HG03457 (cell line): Measurements from ENCODE around the gene HSPA12A.

Experiments used
- ATAC-seq: cut with Tn5 transposase; IDR thresholded peaks from one replicate; pipeline ENCODE4 v1.9.1; 2021; ENCODE audit warnings: moderate number of reproducible peaks; ENCODE audit not compliant: unreplicated experiment

Gene HSPA12A

GRCh38 chr10:116671274-116671926 lies 71.0 kb downstream of the HSPA12A start:
- ATAC-seq, result no peak

DNA sequence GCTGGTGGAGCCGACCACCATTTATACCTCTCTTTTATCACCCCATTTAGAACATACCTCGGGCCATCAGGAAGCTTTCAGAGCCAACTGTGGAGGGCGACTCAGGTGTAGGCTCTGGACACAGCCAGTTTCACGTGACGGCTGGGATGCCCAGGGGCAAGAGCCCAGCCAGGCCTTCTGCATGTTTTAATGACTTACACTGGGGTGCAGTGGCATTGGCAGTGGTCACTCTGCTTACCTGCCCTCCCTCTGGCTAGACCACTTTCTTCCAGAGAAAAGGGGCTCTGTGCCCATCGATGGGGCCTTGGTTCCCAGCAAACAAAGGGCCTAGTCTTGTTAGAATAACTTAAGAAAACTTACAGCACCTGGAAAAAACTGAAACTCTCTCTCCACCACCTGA lies 71.7 kb downstream of the HSPA12A start:
- ATAC-seq, result no peak

- ATAC-seq, result no peak
Measured at GRCh38 chr10:116669832-116670644, 72.3 kb downstream of the HSPA12A start.

DNA sequence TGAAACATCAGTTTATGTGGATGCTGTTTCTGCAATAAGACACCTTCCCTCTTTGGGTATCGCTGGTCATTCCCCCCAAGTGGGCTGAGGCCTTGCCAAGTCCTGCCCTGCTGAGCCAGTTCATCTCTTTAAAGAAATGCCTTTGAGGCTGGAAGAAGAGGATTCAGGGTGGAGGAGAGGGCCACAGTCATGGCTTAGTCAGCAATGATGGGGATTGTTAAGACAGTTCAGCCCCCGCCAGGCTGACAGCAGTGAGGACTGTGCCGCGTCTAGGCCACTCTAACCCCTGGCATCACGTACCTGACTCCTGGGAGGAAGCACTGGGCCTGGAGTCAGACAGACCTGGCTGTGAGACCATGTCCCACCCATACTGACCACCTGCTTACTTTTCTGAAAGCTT lies 73.3 kb downstream of the HSPA12A start:
- ATAC-seq, result no peak

- ATAC-seq, result no peak
Measured at GRCh38 chr10:116668446-116668845, 73.9 kb downstream of the HSPA12A start.

GRCh38 chr10:116668018-116668417 lies 74.3 kb downstream of the HSPA12A start:
- ATAC-seq, result no peak

- no peak for ATAC-seq
Measured at GRCh38 chr10:116667484-116667883, 74.9 kb downstream of the HSPA12A start.

DNA sequence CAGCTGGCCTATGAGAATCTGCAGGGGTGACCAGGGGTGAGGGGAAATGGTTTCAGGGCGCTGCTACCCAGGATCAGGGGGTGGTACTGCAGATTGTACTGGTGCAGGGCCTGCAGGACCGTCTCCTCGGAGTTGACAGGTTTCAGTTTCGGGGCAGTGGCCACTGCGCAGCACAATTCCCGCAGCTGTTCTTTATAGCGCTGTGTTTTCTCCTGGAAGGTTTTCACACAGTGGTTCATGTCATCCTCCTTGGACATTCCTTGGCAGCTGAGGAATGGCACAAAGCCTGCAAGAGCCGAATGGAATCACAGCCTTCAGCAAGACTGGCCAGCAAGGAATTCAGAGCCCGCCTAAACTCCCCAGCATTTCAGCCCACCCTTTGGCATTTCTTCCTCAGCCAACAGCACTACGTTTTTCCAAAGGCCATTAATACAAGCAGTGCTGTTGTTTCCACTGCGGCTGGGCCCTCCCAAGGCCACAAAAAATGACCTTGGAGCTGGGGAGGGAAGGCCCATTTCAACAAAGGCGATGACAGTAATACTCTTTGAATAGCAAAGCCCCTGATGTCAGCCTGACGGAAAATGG lies 76.7 kb downstream of the HSPA12A start:
- no peak for ATAC-seq

DNA sequence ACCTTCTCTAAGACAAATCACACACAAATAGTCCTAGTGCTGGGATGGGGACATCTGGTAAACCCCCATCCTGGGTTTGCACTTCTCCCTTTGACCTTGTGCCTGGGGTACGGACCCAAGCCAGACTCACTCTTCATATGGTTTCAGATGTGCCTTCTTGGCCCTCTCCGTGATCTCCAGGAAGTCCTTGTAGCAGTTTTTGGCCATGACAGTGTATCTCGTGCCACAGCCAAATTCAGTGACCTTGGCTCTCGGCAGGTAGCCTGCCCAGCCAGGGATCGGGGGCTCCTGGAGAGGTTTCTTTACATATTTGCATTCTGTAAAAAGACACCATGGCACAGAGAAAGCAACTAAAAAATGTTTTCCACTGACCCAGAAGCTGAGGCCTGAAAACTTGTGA lies 77.7 kb downstream of the HSPA12A start:
- no peak for ATAC-seq

DNA sequence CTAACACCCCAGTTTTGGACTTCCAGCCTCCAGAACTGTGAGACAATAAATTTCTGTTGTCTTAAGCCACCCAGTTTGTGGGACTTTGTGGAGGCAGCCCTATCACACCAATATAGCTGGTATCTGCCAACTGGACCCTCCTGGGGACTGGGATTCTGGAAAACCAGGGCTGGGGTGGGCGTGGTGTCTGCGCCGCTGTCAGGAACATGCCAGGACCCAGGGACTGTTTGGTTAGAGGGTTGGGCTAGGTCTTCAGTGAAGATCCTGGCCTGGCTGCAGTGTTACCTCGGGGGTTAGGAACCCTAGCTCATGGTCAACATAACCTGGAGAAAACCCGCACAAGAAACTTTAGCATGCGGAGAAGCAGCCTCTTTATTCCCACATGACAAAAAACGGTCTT lies 79.0 kb downstream of the HSPA12A start:
- no peak for ATAC-seq

DNA sequence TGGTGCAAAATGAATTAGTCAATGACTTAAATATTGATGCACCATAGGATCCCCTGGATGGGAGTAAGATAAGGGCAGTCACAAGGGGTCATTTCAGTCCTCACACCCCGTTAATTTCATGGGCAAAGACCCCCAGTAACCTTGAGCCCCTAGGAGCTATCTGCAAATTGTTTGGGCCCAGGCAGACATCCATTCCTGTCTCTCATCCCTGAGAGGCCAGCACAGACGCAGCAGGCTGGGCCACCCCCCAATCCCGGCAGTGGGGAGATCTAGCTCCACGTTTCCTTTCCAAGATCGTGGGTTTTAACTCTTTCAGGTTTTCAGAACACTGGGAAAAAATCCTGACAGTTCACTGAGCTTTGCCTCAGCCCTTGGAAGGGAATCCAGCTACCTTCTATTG lies 81.5 kb downstream of the HSPA12A start:
- ATAC-seq, result no peak

GRCh38 chr10:116659049-116659670 lies 83.2 kb downstream of the HSPA12A start:
- ATAC-seq, result no peak

DNA sequence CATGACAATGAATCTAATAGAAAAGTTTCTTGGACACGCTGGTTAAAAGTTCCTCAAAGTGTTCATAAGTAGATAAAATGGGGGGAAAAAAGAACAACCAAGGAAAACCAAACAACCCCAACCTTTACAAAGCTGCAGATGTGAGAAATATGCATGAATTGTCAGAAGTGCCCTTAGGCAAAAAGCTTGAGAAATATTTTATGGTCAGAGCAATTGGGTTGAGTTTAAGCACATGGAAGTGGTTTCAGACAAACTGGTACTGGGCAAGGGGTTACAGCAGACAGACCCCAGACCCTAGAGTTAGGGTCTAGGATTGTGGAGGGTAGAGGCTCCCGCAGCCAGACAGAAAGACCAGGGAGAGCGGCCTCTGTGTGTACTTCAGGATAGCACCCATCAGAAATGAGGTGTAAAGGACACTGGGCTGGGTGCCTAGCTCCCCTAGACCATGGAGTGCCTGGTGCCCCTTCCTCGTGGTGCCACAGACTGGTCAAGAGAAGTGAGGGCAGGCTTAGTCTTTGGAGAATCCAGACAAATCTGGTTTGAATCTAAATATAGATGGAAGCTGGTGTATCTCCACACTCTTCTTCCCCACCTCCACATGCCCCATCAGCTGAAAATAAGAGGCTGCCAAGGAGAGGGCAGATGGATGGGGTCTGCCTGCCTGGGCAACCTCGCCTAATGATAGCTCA lies 84.4 kb downstream of the HSPA12A start:
- no peak for ATAC-seq

DNA sequence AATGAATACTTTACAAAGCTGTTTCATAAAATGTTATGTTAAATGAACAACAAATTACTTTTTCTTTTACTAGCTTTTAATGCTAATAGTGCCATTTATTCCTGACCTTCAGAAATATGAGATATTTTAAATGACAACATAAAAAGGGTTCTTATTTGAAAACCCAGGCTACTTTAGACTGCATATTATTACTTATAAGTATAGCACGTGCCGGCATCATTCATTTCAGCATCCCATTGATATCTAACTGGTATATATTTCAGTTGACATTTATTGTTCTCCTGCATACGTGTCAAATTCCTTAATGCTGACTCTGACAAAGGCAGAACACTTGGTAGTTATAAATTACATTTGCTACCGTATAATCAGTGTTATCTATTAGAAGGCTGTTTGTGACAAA lies 86.3 kb downstream of the HSPA12A start:
- ATAC-seq, result no peak

DNA sequence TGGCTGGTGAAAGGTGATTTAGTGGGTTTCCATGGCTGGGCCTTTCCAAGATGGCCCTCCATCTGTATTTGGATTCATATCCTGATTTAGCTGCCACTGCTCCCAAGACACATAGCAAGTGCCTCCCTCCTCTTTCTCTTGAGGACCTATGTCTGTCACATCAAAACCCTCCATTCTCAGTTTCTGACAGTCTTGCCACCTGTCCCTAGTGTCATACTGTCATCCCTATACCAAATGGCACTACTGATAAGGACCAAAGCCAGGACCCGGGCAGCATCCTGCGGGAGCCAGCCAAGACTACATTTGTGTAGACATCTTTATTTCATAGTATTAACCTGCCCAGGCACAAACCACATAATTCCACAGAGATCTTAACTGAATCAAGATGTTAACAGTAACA lies 86.8 kb downstream of the HSPA12A start:
- no peak for ATAC-seq

- no peak for ATAC-seq
Measured at GRCh38 chr10:116654816-116655215, 87.5 kb downstream of the HSPA12A start.

DNA sequence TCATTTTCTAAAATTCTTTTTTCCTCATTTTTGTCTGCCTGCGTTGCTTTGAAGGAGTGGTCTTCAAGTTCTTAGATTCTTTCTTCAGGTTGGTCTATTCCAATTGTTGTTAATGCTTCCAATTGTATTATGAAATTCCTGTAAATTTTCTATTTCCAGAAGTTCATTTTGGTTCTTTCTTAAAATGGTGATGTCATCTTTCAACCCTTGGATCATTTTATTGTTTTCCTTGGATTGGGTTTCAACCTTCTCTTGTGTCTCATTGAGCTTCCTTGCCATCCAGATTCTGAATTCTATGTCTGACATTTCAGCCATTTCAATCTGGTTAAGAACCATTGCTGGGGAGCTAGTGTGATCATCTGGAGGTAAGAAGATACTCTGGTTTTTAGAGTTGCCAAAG lies 88.5 kb downstream of the HSPA12A start:
- ATAC-seq, result no peak

DNA sequence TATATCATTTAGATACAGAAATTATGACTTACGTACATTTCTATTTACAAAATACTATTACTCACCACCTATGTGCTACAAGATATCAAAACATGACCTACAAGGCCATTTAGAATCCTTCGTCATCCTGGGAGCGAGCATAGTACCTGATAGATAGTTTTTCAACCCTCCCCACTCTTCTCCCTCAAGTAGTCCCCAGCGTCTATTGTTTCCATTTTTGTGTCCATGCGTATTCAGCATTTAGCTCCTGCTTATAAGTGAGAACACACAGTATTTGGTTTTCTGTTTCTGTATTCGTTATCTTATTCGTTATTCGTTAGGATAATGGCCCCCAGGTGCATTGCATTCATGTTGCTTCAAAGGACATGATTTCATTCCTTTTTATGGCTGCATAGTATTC lies 93.5 kb downstream of the HSPA12A start:
- no peak for ATAC-seq

DNA sequence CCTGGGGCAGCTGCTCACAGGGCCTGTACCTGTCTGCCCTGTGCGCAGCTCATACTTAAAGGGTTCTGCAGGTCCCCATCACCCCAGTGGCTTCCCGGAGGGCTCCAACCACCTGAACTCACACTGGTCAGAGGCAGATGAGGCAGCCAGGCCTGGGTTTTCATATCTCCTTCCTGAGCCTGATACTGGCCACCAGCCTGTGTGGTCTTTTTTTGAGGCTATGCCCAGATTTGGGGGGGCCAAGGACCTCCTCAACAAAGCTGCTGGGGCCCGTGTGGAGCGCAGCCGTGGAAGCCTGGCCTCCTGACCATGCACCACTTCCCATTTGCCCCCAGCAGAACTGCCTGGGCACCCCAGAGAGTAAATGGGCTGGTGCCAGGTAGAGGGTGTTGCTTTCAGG lies 95.9 kb downstream of the HSPA12A start:
- no peak for ATAC-seq

- no peak for ATAC-seq
Measured at GRCh38 chr10:116637830-116638229, 104.5 kb downstream of the HSPA12A start.

DNA sequence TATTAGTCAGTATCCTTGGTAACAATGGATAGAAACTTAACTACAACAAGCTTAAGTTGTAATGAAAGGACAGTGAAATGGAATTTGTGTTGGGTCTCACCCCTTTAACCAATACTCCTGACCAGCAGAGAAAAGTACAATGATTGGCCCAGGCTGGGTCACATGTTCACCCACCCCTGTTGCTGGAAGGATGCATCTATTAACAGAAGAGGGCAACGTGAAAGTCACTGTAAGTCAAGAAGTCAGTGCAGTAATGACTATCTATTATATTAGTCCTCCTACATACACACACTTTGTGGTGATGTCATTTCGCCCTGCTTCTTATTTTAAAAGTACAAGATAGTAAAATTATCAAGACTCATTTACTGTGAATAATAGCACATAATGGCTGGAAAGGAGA lies 105.4 kb downstream of the HSPA12A start:
- ATAC-seq, result no peak
